GM21360 (cell line): ENCODE measurements around the gene ZNF532.

Source experiments
- ATAC-seq: cut with Tn5 transposase; IDR thresholded peaks from one replicate; pipeline ENCODE4 v1.9.1; 2021; ENCODE audit warnings: mild to moderate bottlenecking, moderate library complexity; ENCODE audit not compliant: unreplicated experiment

Gene ZNF532

GRCh38 chr18:59029663-59030429 is 165.2 kb downstream of the ZNF532 start:
- no peak for ATAC-seq

- no peak for ATAC-seq
Measured at GRCh38 chr18:59032308-59032707, 167.6 kb downstream of the ZNF532 start.

- no peak for ATAC-seq
Measured at GRCh38 chr18:59033359-59033758, 168.7 kb downstream of the ZNF532 start.

GRCh38 chr18:59033974-59034373 is 169.3 kb downstream of the ZNF532 start:
- no peak for ATAC-seq

- no peak for ATAC-seq
Measured at GRCh38 chr18:59035591-59035990, 170.9 kb downstream of the ZNF532 start.
